Left colon (tissue), 2 donors: Measurements from ENCODE around the gene GMPS. TPM values are rescaled to one million over a fixed set of nuclear protein-coding genes. Genes with fewer than 3 reads are reported as not detected.

Source experiments
- ATAC-seq: fragments of 200-7000 bp; cut with Tn5 transposase; one replicate; pipeline ENCODE4 v1.9.1; 2020; ENCODE audit warnings: mild to moderate bottlenecking, moderate library complexity
- DNase-seq, 2 donors: peaks; one replicate each; pipeline ENCODE4 v3.0.0-alpha.2; 2020
- intact Hi-C, 2 donors: fragments of 100-400 bp; cut with DNase I in 1 of 2; cut with micrococcal nuclease in 1 of 2; formaldehyde crosslinking; loops; one replicate each; pipeline versions ENCODE4 v1.11.2 to v1.14.0; 2022; cut with DNase I, micrococcal nuclease
- total RNA-seq, 2 donors: library from RNA; stranded (reverse); fragmentation: NEBNext Ultra II Directional; extraction: Animal tissue kit (Norgen Biotek cat#: 25700); gene quantifications; one replicate each; pipeline ENCODE4 v1.2.1, GENCODE V29; 2021
- donor health status: DM: no; HTN: no; CAD: no.
- donor health status: DM: yes; HTN: yes; CAD: no.

Gene GMPS
- total RNA-seq, 2 donors from 2014 or later: 37.0 to 39.6 TPM

- intact Hi-C loops: no loop called here
- ATAC-seq: no peak
- no peak for DNase-seq
Measured at GRCh38 chr3:155978324-155978723, 107.9 kb downstream of the GMPS start.

- no peak for DNase-seq
- intact Hi-C loops: no loop called here
- no peak for ATAC-seq
Measured at GRCh38 chr3:155979746-155980145, 109.3 kb downstream of the GMPS start.

- intact Hi-C loops: no loop called here
- DNase-seq (no peak), ATAC-seq (no peak)
Measured at GRCh38 chr3:155981669-155982068, 111.2 kb downstream of the GMPS start.

GRCh38 chr3:155983834-155984474 is 113.5 kb downstream of the GMPS start:
- ATAC-seq: no peak

GRCh38 chr3:155984791-155985417 is 114.5 kb downstream of the GMPS start:
- intact Hi-C loops: no loop called here
- DNase-seq: no peak
- no peak for ATAC-seq

More at GRCh38 chr3:155983834-155984474, 113.5 kb downstream of the GMPS start:
- intact Hi-C loops: no loop called here
- DNase-seq: no peak

- intact Hi-C loops: no loop called here
- no peak for DNase-seq
- no peak for ATAC-seq
Measured at GRCh38 chr3:155989536-155989935, 119.1 kb downstream of the GMPS start.

DNA sequence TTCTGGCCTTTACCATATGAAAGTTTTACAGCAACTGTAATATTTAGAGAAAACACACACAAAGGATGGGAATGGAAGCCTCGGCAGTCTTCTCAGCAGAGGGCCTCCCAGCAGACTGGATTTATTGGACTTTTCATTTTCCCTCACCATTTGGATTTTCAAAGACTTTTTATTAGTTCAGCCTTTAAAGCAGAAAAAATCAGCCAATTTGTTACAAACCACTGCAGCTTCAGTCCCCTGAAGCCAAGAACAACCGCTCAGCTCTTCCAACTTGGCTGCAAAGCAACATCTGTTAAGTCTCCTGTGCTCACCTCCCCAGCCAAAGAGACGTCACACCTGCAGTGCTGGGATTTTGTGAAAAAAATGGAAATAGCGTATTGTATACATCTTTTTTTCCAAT is 120.8 kb downstream of the GMPS start:
- DNase-seq: no peak
- intact Hi-C loops: no loop called here
- ATAC-seq: no peak

DNA sequence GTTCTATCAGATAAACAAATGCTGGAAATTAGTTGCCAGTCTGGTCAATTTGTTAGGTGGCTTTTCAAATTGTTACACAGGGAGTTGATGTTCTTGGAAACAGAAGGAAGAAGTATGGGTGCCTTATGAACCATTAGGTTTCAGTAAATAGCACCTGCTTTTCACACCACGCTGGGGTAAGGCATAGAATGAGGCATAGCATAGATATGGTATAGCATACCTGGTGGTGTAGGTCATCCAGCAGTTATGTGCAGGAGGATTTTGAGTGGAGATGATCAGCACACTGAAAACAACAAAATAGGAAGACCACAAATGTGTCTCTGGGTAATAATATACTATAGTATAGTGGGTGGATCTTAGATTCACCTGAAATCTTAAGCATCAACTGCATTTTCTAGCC is 121.4 kb downstream of the GMPS start:
- no peak for DNase-seq
- intact Hi-C loops: no loop called here

More for the DNA sequence above, 121.4 kb downstream of the GMPS start:
- ATAC-seq: no peak

Other genes starting within 250 kb of the GMPS start
- 1 to 10 TPM; 7.1 to 8.5 TPM for gene PLCH1, start 125.6 kb upstream of the GMPS start, total RNA-seq
- 1 to 10 TPM; 2.9 to 3.2 TPM for gene C3orf33, start 64.4 kb upstream of the GMPS start, total RNA-seq
- 10 to 100 TPM; 27.3 to 29.6 TPM for gene SLC33A1, start 16.2 kb upstream of the GMPS start, total RNA-seq
- gene KCNAB1, start 249.9 kb downstream of the GMPS start, total RNA-seq: 1 to 10 TPM in 1 of 2 donors, under 1 TPM in 1; 0.70 to 3.3 TPM